OCI-LY1 (cell line): ENCODE data around the gene PNPT1.

Source experiments
- EZH2 ChIP-seq: fragments of 200-600 bp; sonication (generic), shearing (Covaris generic); IDR thresholded peaks from 2 replicates; pipeline ENCODE4 v1.8.0; 2017; ENCODE audit warnings: borderline replicate concordance, mixed run types, mild to moderate bottlenecking, antibody characterized with exemption, low read length, moderate library complexity, mixed read lengths
- TF ChIP-seq, protein P1 (sequence below): fragments of 200-600 bp; sonication (generic), shearing (Covaris generic); IDR thresholded peaks from 2 replicates; pipeline ENCODE4 v1.5.1; 2017; ENCODE audit warnings: mild to moderate bottlenecking, antibody characterized with exemption, low read length, moderate library complexity, mixed read lengths

DNA sequence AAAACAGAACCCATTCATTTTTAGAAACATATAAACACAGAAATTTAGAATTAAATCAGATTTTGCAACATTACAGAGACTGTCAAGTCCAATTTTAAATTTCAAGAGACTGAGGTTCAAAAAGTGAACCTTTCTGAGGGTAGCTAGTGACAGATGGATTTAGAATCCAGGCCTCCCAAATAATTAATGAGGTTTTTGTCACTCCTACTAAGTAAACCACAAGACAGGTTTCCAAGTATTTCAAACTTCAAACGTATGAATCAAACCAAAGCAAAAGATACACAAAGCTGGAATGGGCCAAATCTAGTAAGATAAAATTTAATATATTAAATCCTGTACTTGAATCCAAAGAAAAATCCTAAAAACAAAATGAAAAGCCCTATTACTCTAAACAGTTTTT lies 101.5 kb downstream of the PNPT1 start:
- TF ChIP-seq, protein P1, sequence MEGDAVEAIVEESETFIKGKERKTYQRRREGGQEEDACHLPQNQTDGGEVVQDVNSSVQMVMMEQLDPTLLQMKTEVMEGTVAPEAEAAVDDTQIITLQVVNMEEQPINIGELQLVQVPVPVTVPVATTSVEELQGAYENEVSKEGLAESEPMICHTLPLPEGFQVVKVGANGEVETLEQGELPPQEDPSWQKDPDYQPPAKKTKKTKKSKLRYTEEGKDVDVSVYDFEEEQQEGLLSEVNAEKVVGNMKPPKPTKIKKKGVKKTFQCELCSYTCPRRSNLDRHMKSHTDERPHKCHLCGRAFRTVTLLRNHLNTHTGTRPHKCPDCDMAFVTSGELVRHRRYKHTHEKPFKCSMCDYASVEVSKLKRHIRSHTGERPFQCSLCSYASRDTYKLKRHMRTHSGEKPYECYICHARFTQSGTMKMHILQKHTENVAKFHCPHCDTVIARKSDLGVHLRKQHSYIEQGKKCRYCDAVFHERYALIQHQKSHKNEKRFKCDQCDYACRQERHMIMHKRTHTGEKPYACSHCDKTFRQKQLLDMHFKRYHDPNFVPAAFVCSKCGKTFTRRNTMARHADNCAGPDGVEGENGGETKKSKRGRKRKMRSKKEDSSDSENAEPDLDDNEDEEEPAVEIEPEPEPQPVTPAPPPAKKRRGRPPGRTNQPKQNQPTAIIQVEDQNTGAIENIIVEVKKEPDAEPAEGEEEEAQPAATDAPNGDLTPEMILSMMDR, result no peak
- TF ChIP-seq EZH2, result no peak
